HCT116 (cell line): ENCODE measurements around the gene RFTN2. TPM values are rescaled to one million over a fixed set of nuclear protein-coding genes. Genes with fewer than 3 reads are reported as not detected.

Source experiments
- ATAC-seq: fragments of 200-7000 bp; cut with Tn5 transposase; 2 replicates; pipeline ENCODE4 v1.9.1; 2020; ENCODE audit warnings: mild to moderate bottlenecking, moderate library complexity
- BruUV-seq: library from RNA; stranded (reverse); fragments of 400-500 nt; replicated peaks from 2 replicates; lab custom pipeline; 2021; lab: Mats Ljungman, UMichigan
- CTCF ChIA-PET: fragments of 300-600 bp; sonication (Branson Sonifier 250); formaldehyde crosslinking; loops from one replicate; lab custom pipeline; 2021; ENCODE audit warnings: antibody characterized with exemption; lab: Charles Lee
- POLR2A ChIA-PET: fragments of 300-600, 350-600 bp; sonication (Branson Sonifier 250); formaldehyde crosslinking; loops from one replicate; lab custom pipeline; 2021; ENCODE audit warnings: antibody characterized with exemption; lab: Charles Lee
- RAD21 ChIA-PET, 2 experiments: fragments of 300-600 bp; sonication (Branson Sonifier 250); formaldehyde crosslinking; loops; one replicate each; lab custom pipeline; 2023; ENCODE audit warnings: low total read pairs in 2 of 2; ENCODE audit not compliant: uncharacterized antibody in 2 of 2, unreplicated experiment in 2 of 2, low non-redundant PET in 1 of 2; lab: Charles Lee
- DNase-seq: peaks from one replicate; pipeline ENCODE4 v3.0.0-alpha.2; 2010; ENCODE audit warnings: low read depth, low spot score
- H2AFZ ChIP-seq: fragments of 200-600 bp; shearing (Covaris generic), sonication (generic); 2 replicates; pipeline ENCODE4 v1.6.1; 2017; ENCODE audit warnings: low read depth, mixed run types, mixed read lengths, antibody characterized with exemption, low read length; ENCODE audit not compliant: poor library complexity, severe bottlenecking
- H3K27ac ChIP-seq: 2 replicates; pipeline ENCODE4 v1.5.1; 2012; ENCODE audit warnings: low read depth, low read length
- H3K27me3 ChIP-seq: fragments of 200-600 bp; sonication (generic); 2 replicates; pipeline ENCODE4 v1.6.1; 2016; ENCODE audit warnings: mixed run types, low read length, mixed read lengths; ENCODE audit not compliant: insufficient read depth
- H3K36me3 ChIP-seq, 2 experiments: fragments of 200-500 bp in 1 of 2; fragments of 200-600 bp in 1 of 2; sonication (Bioruptor generic) in 1 of 2; sonication (generic) in 1 of 2; 2 replicates each; pipeline versions ENCODE4 v1.5.1 to v1.6.1; 2014 to 2016; ENCODE audit warnings: low read length in 2 of 2, inconsistent platforms in 1 of 2, mixed read lengths in 1 of 2, mixed run types in 1 of 2; ENCODE audit not compliant: insufficient read depth in 2 of 2, control insufficient read depth in 1 of 2
- H3K4me1 ChIP-seq, 2 experiments: fragments of 200-600 bp in 1 of 2; sonication (generic) in 1 of 2; 2 replicates each; pipeline versions ENCODE4 v1.5.1 to v1.6.1; 2012 to 2017; ENCODE audit warnings: low read length in 2 of 2, inconsistent platforms in 1 of 2, mild to moderate bottlenecking in 1 of 2, mixed read lengths in 1 of 2, mixed run types in 1 of 2, moderate library complexity in 1 of 2; ENCODE audit not compliant: insufficient read depth in 2 of 2, control insufficient read depth in 1 of 2
- H3K4me2 ChIP-seq: fragments of 200-600 bp; sonication (generic); 2 replicates; pipeline ENCODE4 v1.6.1; 2017; ENCODE audit warnings: mixed run types, low read length, mixed read lengths
- H3K4me3 ChIP-seq, 2 experiments: fragments of 200-600 bp in 1 of 2; sonication (generic) in 1 of 2; replicated peaks in 1 of 2; 2 replicates each; pipeline ENCODE4 v1.5.1; 2011 to 2016; ENCODE audit warnings: low read length in 2 of 2, control low read depth in 1 of 2, low read depth in 1 of 2, mild to moderate bottlenecking in 1 of 2, mixed read lengths in 1 of 2, mixed run types in 1 of 2
- H3K79me2 ChIP-seq: fragments of 200-600 bp; sonication (generic); 2 replicates; pipeline ENCODE4 v1.6.1; 2017; ENCODE audit warnings: mild to moderate bottlenecking, mixed run types, low read length, moderate library complexity, mixed read lengths; ENCODE audit not compliant: insufficient read depth
- H3K9ac ChIP-seq: fragments of 200-600 bp; sonication (generic); 2 replicates; pipeline ENCODE4 v1.6.1; 2016; ENCODE audit warnings: low read length, mixed read lengths
- H3K9me2 ChIP-seq: fragments of 200-600 bp; sonication (generic), shearing (Covaris generic); 2 replicates; pipeline ENCODE4 v1.6.1; 2017; ENCODE audit warnings: mixed run types, mild to moderate bottlenecking, moderate library complexity; ENCODE audit not compliant: insufficient read depth
- H3K9me3 ChIP-seq, 2 experiments: fragments of 200-500 bp in 1 of 2; fragments of 200-600 bp in 1 of 2; sonication (Bioruptor generic) in 1 of 2; sonication (generic) in 1 of 2; 2 replicates each; pipeline ENCODE4 v1.6.1; 2014 to 2017; ENCODE audit warnings: low read length in 2 of 2, mixed read lengths in 2 of 2, inconsistent platforms in 1 of 2, low read depth in 1 of 2, mild to moderate bottlenecking in 1 of 2, mixed run types in 1 of 2, moderate library complexity in 1 of 2; ENCODE audit not compliant: control insufficient read depth in 1 of 2, insufficient read depth in 1 of 2
- H4K20me1 ChIP-seq: fragments of 200-600 bp; sonication (generic), shearing (Covaris generic); 2 replicates; pipeline ENCODE4 v1.6.1; 2017; ENCODE audit warnings: mixed run types, mild to moderate bottlenecking, moderate library complexity; ENCODE audit not compliant: insufficient read depth
- CEBPB ChIP-seq: IDR thresholded peaks from 2 replicates; pipeline ENCODE4 v1.6.1; 2012; ENCODE audit warnings: low read depth
- EGR1 ChIP-seq: IDR thresholded peaks from 2 replicates; pipeline ENCODE4 v1.6.1; 2012; ENCODE audit warnings: low read depth
- ELF1 ChIP-seq: IDR thresholded peaks from 2 replicates; pipeline ENCODE4 v1.6.1; 2012; ENCODE audit warnings: low read depth, borderline replicate concordance
- EZH2 ChIP-seq: fragments of 200-600 bp; sonication (generic); IDR thresholded peaks from 2 replicates; pipeline ENCODE4 v1.6.1; 2017; ENCODE audit warnings: antibody characterized with exemption, mixed run types
- EZH2phosphoT487 ChIP-seq: fragments of 200-600 bp; IDR thresholded peaks from 2 replicates; pipeline ENCODE4 v1.6.1; 2018; ENCODE audit warnings: antibody characterized with exemption, borderline replicate concordance
- JUND ChIP-seq: IDR thresholded peaks from 2 replicates; pipeline ENCODE4 v1.6.1; 2012
- POLR2A ChIP-seq: IDR thresholded peaks from 2 replicates; pipeline ENCODE4 v1.7.0; 2011; ENCODE audit warnings: borderline replicate concordance; ENCODE audit not compliant: insufficient read depth, insufficient read length; ENCODE audit errors: extremely low read depth
- POLR2AphosphoS5 ChIP-seq: IDR thresholded peaks from 2 replicates; pipeline ENCODE4 v1.6.1; 2011; ENCODE audit warnings: mild to moderate bottlenecking, low read depth, low read length, moderate library complexity
- RAD21 ChIP-seq: IDR thresholded peaks from 2 replicates; pipeline ENCODE4 v1.6.1; 2012; ENCODE audit warnings: low read depth, mild to moderate bottlenecking
- SIN3A ChIP-seq: IDR thresholded peaks from 2 replicates; pipeline ENCODE4 v1.6.1; 2012; ENCODE audit warnings: low read depth
- SP1 ChIP-seq: IDR thresholded peaks from 2 replicates; pipeline ENCODE4 v1.6.1; 2012; ENCODE audit warnings: low read depth
- TCF7L2 ChIP-seq: IDR thresholded peaks from 2 replicates; pipeline ENCODE4 v1.7.0; 2011; ENCODE audit warnings: borderline replicate concordance, inconsistent platforms; ENCODE audit not compliant: insufficient read depth, insufficient read length; ENCODE audit errors: extremely low read depth
- YY1 ChIP-seq: IDR thresholded peaks from 2 replicates; pipeline ENCODE4 v1.6.1; 2011; ENCODE audit warnings: low read length, low read depth, moderate library complexity, mild to moderate bottlenecking; ENCODE audit not compliant: insufficient replicate concordance; ENCODE audit errors: extremely low read depth
- ZFX ChIP-seq: fragments of 450-650 bp; IDR thresholded peaks from 2 replicates; pipeline ENCODE4 v1.6.1; 2017
- ZNF274 ChIP-seq: fragments of 200-500 bp; sonication (Bioruptor generic); IDR thresholded peaks from 2 replicates; pipeline ENCODE4 v1.6.1; 2014; ENCODE audit warnings: mild to moderate bottlenecking, low read depth, low read length, inconsistent platforms
- intact Hi-C: fragments of 100-400 bp; cut with micrococcal nuclease; formaldehyde crosslinking; loops from 2 replicates; pipeline ENCODE4 v1.10.0; 2022
- total RNA-seq: library from RNA; stranded (reverse); gene quantifications from one replicate; pipeline ENCODE4 v1.2.1, GENCODE V29; 2021; ENCODE audit not compliant: unreplicated experiment
- TF ChIP-seq, protein P1 (sequence below): IDR thresholded peaks from 2 replicates; pipeline ENCODE4 v1.6.1; 2012
- TF ChIP-seq, protein P2 (sequence below): IDR thresholded peaks from 2 replicates; pipeline ENCODE4 v1.6.1; 2011; ENCODE audit warnings: mild to moderate bottlenecking, low read length, moderate library complexity; ENCODE audit not compliant: insufficient replicate concordance; ENCODE audit errors: extremely low read depth
- TF ChIP-seq, protein P3 (sequence below), 3 experiments: fragments of 200-600 bp in 1 of 3; sonication (generic) in 1 of 3; IDR thresholded peaks in 2 of 3; conservative IDR thresholded peaks in 1 of 3; 2 replicates each; pipeline ENCODE4 v1.5.1; 2012 to 2017; ENCODE audit warnings: low read depth in 2 of 3, low read length in 2 of 3, antibody characterized with exemption in 1 of 3, borderline replicate concordance in 1 of 3, control low read depth in 1 of 3, mild to moderate bottlenecking in 1 of 3, mixed read lengths in 1 of 3, mixed run types in 1 of 3, moderate library complexity in 1 of 3; ENCODE audit not compliant: insufficient read depth in 1 of 3
- TF ChIP-seq, protein P4 (sequence below): IDR thresholded peaks from 2 replicates; pipeline ENCODE4 v1.6.1; 2012; ENCODE audit warnings: low read depth

Gene RFTN2
- total RNA-seq, 1 experiment from 2014 or later: not detected

DNA sequence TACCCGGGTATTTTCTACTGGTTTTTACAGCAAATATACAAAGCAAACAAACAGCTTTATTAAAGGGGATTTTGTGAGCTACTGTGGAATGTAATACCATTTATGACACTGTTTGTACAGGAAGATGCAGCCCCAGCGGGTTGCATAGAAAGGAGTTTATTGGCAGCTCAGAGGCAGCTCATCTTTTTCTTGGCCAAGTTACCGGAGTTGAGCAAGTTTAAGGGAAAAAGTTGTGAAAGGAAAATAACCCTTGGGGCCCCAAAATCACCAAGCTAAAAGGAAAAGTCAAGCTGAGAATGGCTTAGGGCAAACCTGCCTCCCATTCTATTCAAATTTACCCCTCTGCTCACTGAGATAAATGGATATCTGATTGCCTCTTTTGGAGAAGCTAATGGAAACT, 98.8 kb downstream of the RFTN2 start:
- no peak overlapping the region for H2AFZ ChIP-seq
- ChIA-PET RAD21 (no interaction called here), POLR2A (no interaction called here), CTCF (no interaction called here)
- H3K27me3 ChIP-seq: no peaks in the 10 kb centered on the region
- H4K20me1 ChIP-seq: no peaks in the 10 kb centered on the region
- TF ChIP-seq CEBPB (no peak), EZH2 (no peak), EGR1 (no peak), EZH2phosphoT487 (no peak), YY1 (no peak), JUND (no peak), SP1 (no peak), RAD21 (no peak), ZFX (no peak), ELF1 (no peak), POLR2A (no peak), SIN3A (no peak), TCF7L2 (no peak), POLR2AphosphoS5 (no peak), ZNF274 (no peak)
- TF ChIP-seq, protein P1, sequence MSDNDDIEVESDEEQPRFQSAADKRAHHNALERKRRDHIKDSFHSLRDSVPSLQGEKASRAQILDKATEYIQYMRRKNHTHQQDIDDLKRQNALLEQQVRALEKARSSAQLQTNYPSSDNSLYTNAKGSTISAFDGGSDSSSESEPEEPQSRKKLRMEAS: no peak
- TF ChIP-seq, protein P2, sequence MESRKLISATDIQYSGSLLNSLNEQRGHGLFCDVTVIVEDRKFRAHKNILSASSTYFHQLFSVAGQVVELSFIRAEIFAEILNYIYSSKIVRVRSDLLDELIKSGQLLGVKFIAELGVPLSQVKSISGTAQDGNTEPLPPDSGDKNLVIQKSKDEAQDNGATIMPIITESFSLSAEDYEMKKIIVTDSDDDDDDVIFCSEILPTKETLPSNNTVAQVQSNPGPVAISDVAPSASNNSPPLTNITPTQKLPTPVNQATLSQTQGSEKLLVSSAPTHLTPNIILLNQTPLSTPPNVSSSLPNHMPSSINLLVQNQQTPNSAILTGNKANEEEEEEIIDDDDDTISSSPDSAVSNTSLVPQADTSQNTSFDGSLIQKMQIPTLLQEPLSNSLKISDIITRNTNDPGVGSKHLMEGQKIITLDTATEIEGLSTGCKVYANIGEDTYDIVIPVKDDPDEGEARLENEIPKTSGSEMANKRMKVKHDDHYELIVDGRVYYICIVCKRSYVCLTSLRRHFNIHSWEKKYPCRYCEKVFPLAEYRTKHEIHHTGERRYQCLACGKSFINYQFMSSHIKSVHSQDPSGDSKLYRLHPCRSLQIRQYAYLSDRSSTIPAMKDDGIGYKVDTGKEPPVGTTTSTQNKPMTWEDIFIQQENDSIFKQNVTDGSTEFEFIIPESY: no peak
- TF ChIP-seq, protein P3, sequence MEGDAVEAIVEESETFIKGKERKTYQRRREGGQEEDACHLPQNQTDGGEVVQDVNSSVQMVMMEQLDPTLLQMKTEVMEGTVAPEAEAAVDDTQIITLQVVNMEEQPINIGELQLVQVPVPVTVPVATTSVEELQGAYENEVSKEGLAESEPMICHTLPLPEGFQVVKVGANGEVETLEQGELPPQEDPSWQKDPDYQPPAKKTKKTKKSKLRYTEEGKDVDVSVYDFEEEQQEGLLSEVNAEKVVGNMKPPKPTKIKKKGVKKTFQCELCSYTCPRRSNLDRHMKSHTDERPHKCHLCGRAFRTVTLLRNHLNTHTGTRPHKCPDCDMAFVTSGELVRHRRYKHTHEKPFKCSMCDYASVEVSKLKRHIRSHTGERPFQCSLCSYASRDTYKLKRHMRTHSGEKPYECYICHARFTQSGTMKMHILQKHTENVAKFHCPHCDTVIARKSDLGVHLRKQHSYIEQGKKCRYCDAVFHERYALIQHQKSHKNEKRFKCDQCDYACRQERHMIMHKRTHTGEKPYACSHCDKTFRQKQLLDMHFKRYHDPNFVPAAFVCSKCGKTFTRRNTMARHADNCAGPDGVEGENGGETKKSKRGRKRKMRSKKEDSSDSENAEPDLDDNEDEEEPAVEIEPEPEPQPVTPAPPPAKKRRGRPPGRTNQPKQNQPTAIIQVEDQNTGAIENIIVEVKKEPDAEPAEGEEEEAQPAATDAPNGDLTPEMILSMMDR (IDR thresholded peaks at IDR 0.05 in 2 of 3, conservative IDR thresholded peaks at IDR 0.05 in 1 of 3; ENCODE audit: borderline replicate concordance in 1 of 3, insufficient read depth in 1 of 3, low read depth in 2 of 3, low read length in 2 of 3): no peak
- TF ChIP-seq, protein P4, sequence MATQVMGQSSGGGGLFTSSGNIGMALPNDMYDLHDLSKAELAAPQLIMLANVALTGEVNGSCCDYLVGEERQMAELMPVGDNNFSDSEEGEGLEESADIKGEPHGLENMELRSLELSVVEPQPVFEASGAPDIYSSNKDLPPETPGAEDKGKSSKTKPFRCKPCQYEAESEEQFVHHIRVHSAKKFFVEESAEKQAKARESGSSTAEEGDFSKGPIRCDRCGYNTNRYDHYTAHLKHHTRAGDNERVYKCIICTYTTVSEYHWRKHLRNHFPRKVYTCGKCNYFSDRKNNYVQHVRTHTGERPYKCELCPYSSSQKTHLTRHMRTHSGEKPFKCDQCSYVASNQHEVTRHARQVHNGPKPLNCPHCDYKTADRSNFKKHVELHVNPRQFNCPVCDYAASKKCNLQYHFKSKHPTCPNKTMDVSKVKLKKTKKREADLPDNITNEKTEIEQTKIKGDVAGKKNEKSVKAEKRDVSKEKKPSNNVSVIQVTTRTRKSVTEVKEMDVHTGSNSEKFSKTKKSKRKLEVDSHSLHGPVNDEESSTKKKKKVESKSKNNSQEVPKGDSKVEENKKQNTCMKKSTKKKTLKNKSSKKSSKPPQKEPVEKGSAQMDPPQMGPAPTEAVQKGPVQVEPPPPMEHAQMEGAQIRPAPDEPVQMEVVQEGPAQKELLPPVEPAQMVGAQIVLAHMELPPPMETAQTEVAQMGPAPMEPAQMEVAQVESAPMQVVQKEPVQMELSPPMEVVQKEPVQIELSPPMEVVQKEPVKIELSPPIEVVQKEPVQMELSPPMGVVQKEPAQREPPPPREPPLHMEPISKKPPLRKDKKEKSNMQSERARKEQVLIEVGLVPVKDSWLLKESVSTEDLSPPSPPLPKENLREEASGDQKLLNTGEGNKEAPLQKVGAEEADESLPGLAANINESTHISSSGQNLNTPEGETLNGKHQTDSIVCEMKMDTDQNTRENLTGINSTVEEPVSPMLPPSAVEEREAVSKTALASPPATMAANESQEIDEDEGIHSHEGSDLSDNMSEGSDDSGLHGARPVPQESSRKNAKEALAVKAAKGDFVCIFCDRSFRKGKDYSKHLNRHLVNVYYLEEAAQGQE: no peak
- H3K9me3 ChIP-seq: peaks cover 0 to 4% of the 10 kb centered on the region in 2 experiments; a peak in 1 of 4 replicates
- H3K27ac ChIP-seq: no peak overlapping the region
- peaks cover 0 to 9% of the 10 kb centered on the region in 2 experiments; a peak in 1 of 4 replicates for H3K36me3 ChIP-seq
- no peaks in the 10 kb centered on the region for H3K79me2 ChIP-seq
- no peak for DNase-seq
- no peak overlapping the region for H3K4me3 ChIP-seq
- H3K9ac ChIP-seq: no peak overlapping the region
- ATAC-seq: no peak
- no peak overlapping the region for H3K4me2 ChIP-seq
- 0 out of 4 replicates have a peak, but pooled peaks cover 0 to 2% of the 10 kb centered on the region in 2 experiments for H3K4me1 ChIP-seq
- no peaks in the 10 kb centered on the region for H3K9me2 ChIP-seq
- BruUV-seq: no TSS peak
- intact Hi-C loops: no loop called here
